Central memory CD4-positive, alpha-beta T cell (primary cell): Measurements from ENCODE around the gene KRT33B.
"Not testable (repeated sequence)": the region's sequence is repeated elsewhere in the genome, so short reads cannot be mapped to it uniquely, and the experiment has no call there.

Experiments
- DNase-seq: peaks from one replicate; pipeline ENCODE4 v3.0.0; 2022
- total RNA-seq, 3 experiments: gene quantifications; one replicate each; lab custom pipeline; 2026; lab: John Stamatoyannopoulos, UW

KRT33B gene
- 0 reads per million in 3 experiments for total RNA-seq

GRCh38 chr17:41369713-41370112 lies at the start of gene KRT33B:
KRT33B (minus strand) TSS chr17:41369813; CDS start chr17:41369750, 63 bp downstream.
- DNase-seq, result no peak

GRCh38 chr17:41418116-41418860 lies 48.7 kb upstream of the KRT33B start:
- no peak for DNase-seq

- DNase-seq, result no peak
These were observed 48.0 kb upstream of the KRT33B start for GRCh38 chr17:41417576-41418015.

GRCh38 chr17:41417127-41417526 lies 47.5 kb upstream of the KRT33B start:
- no peak for DNase-seq

GRCh38 chr17:41416479-41416878 lies 46.9 kb upstream of the KRT33B start:
- DNase-seq, result no peak

- DNase-seq, result no peak
These were observed 46.3 kb upstream of the KRT33B start for GRCh38 chr17:41415833-41416335.

- no peak for DNase-seq
These were observed 45.8 kb upstream of the KRT33B start for GRCh38 chr17:41415411-41415810.

- no peak for DNase-seq
These were observed 44.4 kb upstream of the KRT33B start for GRCh38 chr17:41413982-41414381.

GRCh38 chr17:41413353-41413957 lies 43.8 kb upstream of the KRT33B start:
- no peak for DNase-seq

GRCh38 chr17:41411072-41411840 lies 41.6 kb upstream of the KRT33B start:
- DNase-seq, result no peak

GRCh38 chr17:41407226-41407625 lies 37.6 kb upstream of the KRT33B start:
- DNase-seq, result no peak

GRCh38 chr17:41406205-41406604 lies 36.6 kb upstream of the KRT33B start:
- no peak for DNase-seq

- peak; percentile 32 for DNase-seq
These were observed 34.5 kb upstream of the KRT33B start for GRCh38 chr17:41404024-41404671.

GRCh38 chr17:41403404-41404023 lies 33.9 kb upstream of the KRT33B start:
- DNase-seq, result no peak

- DNase-seq, result no peak
These were observed 32.5 kb upstream of the KRT33B start for GRCh38 chr17:41402161-41402560.

GRCh38 chr17:41396996-41397660 lies 27.5 kb upstream of the KRT33B start, which contains the start of gene KRT31:
KRT31 (minus strand) TSS chr17:41397608; CDS start chr17:41397539, 69 bp downstream.
- no peak for DNase-seq

- DNase-seq, result no peak
These were observed 26.7 kb upstream of the KRT33B start for GRCh38 chr17:41396340-41396739.

- DNase-seq, result no peak
These were observed 26.0 kb upstream of the KRT33B start for GRCh38 chr17:41395611-41396010.

GRCh38 chr17:41395044-41395443 lies 25.4 kb upstream of the KRT33B start:
- not testable (repeated sequence) for DNase-seq

- DNase-seq, result no peak
These were observed 24.8 kb upstream of the KRT33B start for GRCh38 chr17:41394254-41394996.

GRCh38 chr17:41393826-41394225 lies 24.2 kb upstream of the KRT33B start:
- DNase-seq, result no peak
